Mammary epithelial cell (primary cell): ENCODE results near the gene HAUS5.

Source experiments
- CTCF ChIP-seq, 2 donors: IDR thresholded peaks in 1 of 2; conservative IDR thresholded peaks in 1 of 2; 2 replicates each; pipeline ENCODE4 v1.5.1; 2011 to 2012; ENCODE audit warnings: inconsistent platforms in 2 of 2, low read length in 2 of 2, mild to moderate bottlenecking in 2 of 2, control low read depth in 1 of 2, low read depth in 1 of 2; ENCODE audit not compliant: insufficient read depth in 1 of 2; ENCODE audit errors: extremely low read depth in 1 of 2
- EZH2 ChIP-seq: IDR thresholded peaks from 2 replicates; pipeline ENCODE4 v1.6.1; 2012; ENCODE audit warnings: low read length, inconsistent platforms, borderline replicate concordance

- TF ChIP-seq CTCF (conservative IDR thresholded peaks at IDR 0.05 in 1 of 2, IDR thresholded peaks at IDR 0.05 in 1 of 2; ENCODE audit: extremely low read depth in 1 of 2, insufficient read depth in 1 of 2, low read depth in 1 of 2, low read length in 2 of 2) (no peak), EZH2 (no peak)
Measured at GRCh38 chr19:35562776-35563175, 49.8 kb upstream of the HAUS5 start.
